SK-N-SH treated with all-trans-retinoic acid at 6 μM for 48 hours (cell line): ENCODE results near the gene CEMIP.

Experiments
- ARNTL ChIP-seq: fragments of 450-650 bp; formaldehyde crosslinking; IDR thresholded peaks from 2 replicates; pipeline ENCODE4 v1.5.0; 2020; ENCODE audit warnings: low read depth, mild to moderate bottlenecking, moderate library complexity, borderline replicate concordance
- BACH2 ChIP-seq: fragments of 250-450 bp; sonication (Bioruptor Pico); IDR thresholded peaks from 2 replicates; pipeline ENCODE4 v1.9.0; 2021; ENCODE audit warnings: mild to moderate bottlenecking, borderline replicate concordance
- OSR1 ChIP-seq: fragments of 250-450 bp; sonication (Bioruptor Pico); IDR thresholded peaks from 2 replicates; pipeline ENCODE4 v1.8.0; 2022; ENCODE audit warnings: moderate library complexity, mild to moderate bottlenecking, inconsistent platforms
- TOX ChIP-seq: fragments of 250-450 bp; sonication (Bioruptor Pico); IDR thresholded peaks from 2 replicates; pipeline ENCODE4 v1.8.0; 2021; ENCODE audit warnings: mild to moderate bottlenecking, moderate library complexity, borderline replicate concordance
- ZC3H10 ChIP-seq: fragments of 250-450 bp; sonication (Bioruptor Pico); IDR thresholded peaks from 2 replicates; pipeline ENCODE4 v1.5.1; 2021; ENCODE audit warnings: mild to moderate bottlenecking, moderate library complexity
- ZFP3 ChIP-seq: fragments of 250-450 bp; sonication (Bioruptor Pico); IDR thresholded peaks from 2 replicates; pipeline ENCODE4 v1.5.0; 2020; ENCODE audit warnings: mild to moderate bottlenecking, moderate library complexity

- TF ChIP-seq BACH2 (CRISPR knock-in tag) (no peak), ZFP3 (CRISPR knock-in tag) (no peak), OSR1 (no peak), ARNTL (no peak), TOX (CRISPR knock-in tag) (no peak), ZC3H10 (CRISPR knock-in tag) (no peak)
Observed at GRCh38 chr15:80776420-80777045, 2.6 kb upstream of the CEMIP start.
